HepG2 (cell line): ENCODE measurements around the gene PDCD10. TPM values are rescaled to one million over a fixed set of nuclear protein-coding genes. Genes with fewer than 3 reads are reported as not detected.

Source experiments
- ATAC-seq: fragments of 200-7000 bp; cut with Tn5 transposase; 3 replicates; pipeline ENCODE4 v1.9.1; 2020; ENCODE audit warnings: mild to moderate bottlenecking, moderate library complexity
- Bru-seq: library from RNA; stranded (reverse); fragments of 400-500 nt; gene quantifications from one replicate; lab custom pipeline; 2021; lab: Mats Ljungman, UMichigan
- BruChase-seq, 2 experiments: library from RNA; stranded (reverse); fragments of 400-500 nt; gene quantifications; one replicate each; lab custom pipeline; 2021; lab: Mats Ljungman, UMichigan
- BruUV-seq: library from RNA; stranded (reverse); fragments of 400-500 nt; replicated peaks from 2 replicates; lab custom pipeline; 2021; lab: Mats Ljungman, UMichigan
- CTCF ChIA-PET: fragments of 300-600 bp; formaldehyde crosslinking; extraction: SDS; loops from one replicate; lab custom pipeline; 2021; ENCODE audit warnings: low total read pairs, inconsistent platforms, low intra/inter-chr PET ratio; lab: Yijun Ruan, JAX
- POLR2A ChIA-PET: fragments of 350-600 bp; sonication (Branson Sonifier 250); formaldehyde crosslinking; loops from one replicate; lab custom pipeline; 2020; ENCODE audit warnings: antibody characterized with exemption, inconsistent platforms; lab: Yijun Ruan, JAX
- DNase-seq: peaks from one replicate; pipeline ENCODE4 v3.0.0-alpha.2; 2015; ENCODE audit warnings: low spot score
- FAIRE-seq: peaks from 3 replicates; lab custom pipeline; 2011; peaks lifted over from hg19 to GRCh38; lab: Jason Lieb, UNC
- H2AFZ ChIP-seq: one replicate; pipeline ENCODE4 v1.6.1; 2011; ENCODE audit warnings: low read length, inconsistent platforms
- H3K27ac ChIP-seq: fragments of 300-600 bp; 3 replicates; pipeline ENCODE4 v1.8.0; 2011; ENCODE audit warnings: mixed run types, mild to moderate bottlenecking, mixed read lengths, low read length, inconsistent platforms; ENCODE audit not compliant: insufficient read depth; ENCODE audit errors: extremely low read length
- H3K27me3 ChIP-seq, 2 experiments: fragments of 200-600 bp in 1 of 2; 2 replicates in 1 of 2; 3 replicates in 1 of 2; pipeline versions ENCODE4 v1.6.0 to v1.8.0; 2011; ENCODE audit warnings: low read length in 2 of 2, mild to moderate bottlenecking in 2 of 2, moderate library complexity in 2 of 2, inconsistent platforms in 1 of 2; ENCODE audit not compliant: insufficient read depth in 2 of 2, control insufficient read depth in 1 of 2
- H3K36me3 ChIP-seq, 2 experiments: fragments of 200-600 bp in 1 of 2; replicated peaks in 1 of 2; 2 replicates in 1 of 2; 3 replicates in 1 of 2; pipeline versions ENCODE4 v1.5.1 to v1.8.0; 2011; ENCODE audit warnings: low read length in 2 of 2, inconsistent platforms in 1 of 2; ENCODE audit not compliant: insufficient read depth in 2 of 2, control insufficient read depth in 1 of 2
- H3K4me1 ChIP-seq: 2 replicates; pipeline ENCODE4 v1.5.1; 2012; ENCODE audit warnings: low read length, inconsistent platforms; ENCODE audit not compliant: insufficient read depth
- H3K4me2 ChIP-seq: 2 replicates; pipeline ENCODE4 v1.6.0; 2011; ENCODE audit warnings: low read depth, low read length, inconsistent platforms
- H3K4me3 ChIP-seq, 3 experiments: fragments of 200-600 bp in 1 of 3; sonication (generic), shearing (Covaris generic) in 1 of 3; replicated peaks in 1 of 3; 2 replicates each; pipeline ENCODE4 v1.5.1; 2011 to 2016; ENCODE audit warnings: low read length in 3 of 3, inconsistent platforms in 2 of 3, low read depth in 2 of 3, mild to moderate bottlenecking in 2 of 3, control low read depth in 1 of 3, mixed read lengths in 1 of 3; ENCODE audit not compliant: insufficient read depth in 1 of 3
- H3K79me2 ChIP-seq: one replicate; pipeline ENCODE4 v1.6.1; 2011; ENCODE audit warnings: low read length, inconsistent platforms; ENCODE audit not compliant: insufficient read depth
- H3K9ac ChIP-seq: 2 replicates; pipeline ENCODE4 v1.6.0; 2011; ENCODE audit warnings: mild to moderate bottlenecking, low read depth, low read length, inconsistent platforms; ENCODE audit not compliant: insufficient read depth
- H3K9me3 ChIP-seq: 2 replicates; pipeline ENCODE4 v1.5.1; 2012; ENCODE audit warnings: mild to moderate bottlenecking, low read length
- H4K20me1 ChIP-seq: 2 replicates; pipeline ENCODE4 v1.6.0; 2011; ENCODE audit warnings: inconsistent platforms, mild to moderate bottlenecking, low read length, moderate library complexity; ENCODE audit not compliant: insufficient read depth
- CCAR2 ChIP-seq: fragments of 200-400 bp; formaldehyde crosslinking; optimal IDR thresholded peaks from 2 replicates; pipeline ENCODE3; 2018; ENCODE audit warnings: low read depth, mild to moderate bottlenecking, low read length, moderate library complexity
- CREB1 ChIP-seq, 2 experiments: fragments of 450-650 bp in 1 of 2; IDR thresholded peaks; 2 replicates each; pipeline ENCODE4 v1.6.1; 2016 to 2017; ENCODE audit warnings: control low read depth in 1 of 2, mild to moderate bottlenecking in 1 of 2, missing compliant biosample characterization in 1 of 2, missing genetic modification characterization in 1 of 2
- FOXJ3 ChIP-seq: sonication (generic); formaldehyde crosslinking; IDR thresholded peaks from 2 replicates; pipeline ENCODE4 v1.4.0; 2020; ENCODE audit warnings: missing genetic modification reagents, mild to moderate bottlenecking, borderline replicate concordance
- MYC ChIP-seq: sonication (generic); formaldehyde crosslinking; IDR thresholded peaks from 2 replicates; pipeline ENCODE4 v1.9.0; 2021; ENCODE audit warnings: missing genetic modification reagents, borderline replicate concordance
- SPEN ChIP-seq: sonication (generic); formaldehyde crosslinking; IDR thresholded peaks from 2 replicates; pipeline ENCODE4 v1.5.1; 2020; ENCODE audit warnings: low read depth, mild to moderate bottlenecking, missing genetic modification reagents
- ZBTB38 ChIP-seq: sonication (generic); formaldehyde crosslinking; IDR thresholded peaks from 2 replicates; pipeline ENCODE4 v1.5.1; 2020; ENCODE audit warnings: mild to moderate bottlenecking, missing genetic modification reagents
- ZFP37 ChIP-seq: sonication (generic); formaldehyde crosslinking; IDR thresholded peaks from 2 replicates; pipeline ENCODE4 v1.4.0; 2020; ENCODE audit warnings: missing genetic modification reagents, borderline replicate concordance
- ZKSCAN8 ChIP-seq: IDR thresholded peaks from 2 replicates; pipeline ENCODE4 v1.6.1; 2016; ENCODE audit warnings: borderline replicate concordance, missing genetic modification reagents, missing compliant biosample characterization
- ZNF256 ChIP-seq: sonication (generic); formaldehyde crosslinking; conservative IDR thresholded peaks from 2 replicates; pipeline ENCODE4 v1.4.0; 2020; ENCODE audit warnings: missing genetic modification reagents
- ZNF546 ChIP-seq: sonication (generic); formaldehyde crosslinking; conservative IDR thresholded peaks from 2 replicates; pipeline ENCODE4 v1.8.1; 2023; ENCODE audit warnings: mild to moderate bottlenecking, missing genetic modification reagents
- WGBS: methylation state at CpG from one replicate; pipeline ENCODE4 v1.1.6; 2017; ENCODE audit warnings: low lambda C conversion rate; 5-methylcytosine and 5-hydroxymethylcytosine counted together
- in situ Hi-C: cut with HindIII; loops from 2 replicates; pipeline ENCODE4 v1.10.0; 2017; ENCODE audit warnings: low pct_unique_long_range_greater_than_20kb; ENCODE audit not compliant: extremely low pct_ligation_motif_present
- intact Hi-C: fragments of 100-400 bp; cut with micrococcal nuclease; formaldehyde crosslinking; loops from one replicate; pipeline ENCODE4 v1.10.0; 2022; ENCODE audit not compliant: unreplicated experiment
- long read RNA-seq, 2 experiments: library from RNA in 1 of 2; library from polyadenylated mRNA in 1 of 2; stranded (forward) in 1 of 2; unstranded in 1 of 2; transcript quantifications; one replicate each; pipeline ENCODE4 v2.0.0, GENCODE V29; 2019 to 2022
- polyA minus RNA-seq, 3 experiments: library from RNA; depleted of rRNA, polyadenylated mRNA; stranded (reverse); fragments of >200 nt; gene quantifications; 2 replicates each; pipeline ENCODE4 v1.2.3, GENCODE V29; 2011; ENCODE audit warnings: low replicate concordance in 1 of 3
- polyA plus RNA-seq, 8 experiments: library from polyadenylated mRNA; depleted of rRNA in 3 of 8; stranded (reverse) in 7 of 8; unstranded in 1 of 8; fragments of >200 nt; fragmentation: Illumina TruSeq in 4 of 8; extraction: Trizol in 4 of 8; gene quantifications; 2 replicates each; pipeline versions ENCODE4 v1.2.1 to v1.2.3, GENCODE V29; 2011 to 2016; ENCODE audit warnings: low read depth in 4 of 8, missing spikeins in 1 of 8, mixed read lengths in 1 of 8; ENCODE audit not compliant: insufficient read depth in 1 of 8
- total RNA-seq, 5 experiments: library from RNA; depleted of rRNA; stranded (reverse); fragments of >200 nt; fragmentation: Illumina TruSeq; extraction: Trizol; gene quantifications; 2 replicates each; pipeline ENCODE4 v1.2.3, GENCODE V29; 2016; ENCODE audit warnings: low read depth in 1 of 5
- TF ChIP-seq, protein P1 (sequence below): sonication (generic); formaldehyde crosslinking; IDR thresholded peaks from 2 replicates; pipeline ENCODE4 v1.5.0; 2020; ENCODE audit warnings: missing genetic modification reagents
- TF ChIP-seq, protein P2 (sequence below): sonication (generic); formaldehyde crosslinking; IDR thresholded peaks from 2 replicates; pipeline ENCODE4 v1.4.0; 2020; ENCODE audit warnings: missing genetic modification reagents, borderline replicate concordance

Gene PDCD10
- total RNA-seq (2016; rRNA removed; fragmentation: Illumina TruSeq; extraction: Trizol) (53.9 and 84.4 TPM in 2 replicates), polyA plus RNA-seq (2011; rRNA removed) (31.8 and 48.5 TPM in 2 replicates), polyA minus RNA-seq (2011; rRNA and poly(A)+ RNA removed; ENCODE audit: low replicate concordance) (6.8 and 14.5 TPM in 2 replicates), Bru-seq, nascent RNA (percentile 92 among the genes with signal in this experiment), BruChase-seq, experiment 1, labeled RNA remaining after a 6-hour chase (percentile 77 among the genes with signal in this experiment), BruChase-seq, experiment 2, labeled RNA remaining after a 2-hour chase (percentile 86 among the genes with signal in this experiment)
- total RNA-seq (2016; cell fraction: cytosol; rRNA removed; fragmentation: Illumina TruSeq; extraction: Trizol; ENCODE audit: low read depth), result 20.7 and 21.2 TPM in 2 replicates
- total RNA-seq (2016; cell fraction: insoluble cytoplasmic fraction; rRNA removed; fragmentation: Illumina TruSeq; extraction: Trizol), result 53.5 and 83.5 TPM in 2 replicates
- 26.5 and 27.2 TPM in 2 replicates for total RNA-seq (2016; cell fraction: membrane; rRNA removed; fragmentation: Illumina TruSeq; extraction: Trizol)
- total RNA-seq (2016; cell fraction: nucleus; rRNA removed; fragmentation: Illumina TruSeq; extraction: Trizol), result 34.5 and 35.4 TPM in 2 replicates
- polyA plus RNA-seq (2011; cell fraction: cytosol; rRNA removed), result 20.6 and 33.6 TPM in 2 replicates
- 9.7 and 13.1 TPM in 2 replicates for polyA plus RNA-seq (2011; cell fraction: nucleus; rRNA removed)
- 43.3 and 45.2 TPM in 2 replicates for polyA plus RNA-seq (2012)
- polyA plus RNA-seq (2016; cell fraction: cytosol; fragmentation: Illumina TruSeq; extraction: Trizol; ENCODE audit: low read depth), result 11.0 and 14.5 TPM in 2 replicates
- polyA plus RNA-seq (2016; cell fraction: insoluble cytoplasmic fraction; fragmentation: Illumina TruSeq; extraction: Trizol; ENCODE audit: low read depth), result 81.9 and 87.8 TPM in 2 replicates
- 15.0 and 16.8 TPM in 2 replicates for polyA plus RNA-seq (2016; cell fraction: membrane; fragmentation: Illumina TruSeq; extraction: Trizol; ENCODE audit: low read depth)
- 35.7 and 42.4 TPM in 2 replicates for polyA plus RNA-seq (2016; cell fraction: nucleus; fragmentation: Illumina TruSeq; extraction: Trizol; ENCODE audit: insufficient read depth, low read depth)
- polyA minus RNA-seq (2011; cell fraction: cytosol; rRNA and poly(A)+ RNA removed), result 23.7 and 25.9 TPM in 2 replicates
- polyA minus RNA-seq (2011; cell fraction: nucleus; rRNA and poly(A)+ RNA removed), result 87.2 and 99.6 TPM in 2 replicates
- long read RNA-seq, experiment 1, transcript PDCD10-208 (9 exons, 1,360 nt), result minor isoform, 8 of 47 reads
- long read RNA-seq, experiment 1, transcript PDCD10-218 (8 exons, 1,276 nt), result major isoform, 27 of 47 reads
- long read RNA-seq, experiment 1, partial matches to known transcripts, result 3 of 47 reads
- long read RNA-seq, experiment 1, other reads (novel, unspliced or antisense), result 7 of 47 reads
- long read RNA-seq, experiment 2, transcript PDCD10-218 (8 exons, 1,276 nt), result major isoform, 27 of 59 reads
- long read RNA-seq, experiment 2, partial matches to known transcripts, result 14 of 59 reads
- long read RNA-seq, experiment 2, other reads (novel, unspliced or antisense), result 13 of 59 reads

DNA sequence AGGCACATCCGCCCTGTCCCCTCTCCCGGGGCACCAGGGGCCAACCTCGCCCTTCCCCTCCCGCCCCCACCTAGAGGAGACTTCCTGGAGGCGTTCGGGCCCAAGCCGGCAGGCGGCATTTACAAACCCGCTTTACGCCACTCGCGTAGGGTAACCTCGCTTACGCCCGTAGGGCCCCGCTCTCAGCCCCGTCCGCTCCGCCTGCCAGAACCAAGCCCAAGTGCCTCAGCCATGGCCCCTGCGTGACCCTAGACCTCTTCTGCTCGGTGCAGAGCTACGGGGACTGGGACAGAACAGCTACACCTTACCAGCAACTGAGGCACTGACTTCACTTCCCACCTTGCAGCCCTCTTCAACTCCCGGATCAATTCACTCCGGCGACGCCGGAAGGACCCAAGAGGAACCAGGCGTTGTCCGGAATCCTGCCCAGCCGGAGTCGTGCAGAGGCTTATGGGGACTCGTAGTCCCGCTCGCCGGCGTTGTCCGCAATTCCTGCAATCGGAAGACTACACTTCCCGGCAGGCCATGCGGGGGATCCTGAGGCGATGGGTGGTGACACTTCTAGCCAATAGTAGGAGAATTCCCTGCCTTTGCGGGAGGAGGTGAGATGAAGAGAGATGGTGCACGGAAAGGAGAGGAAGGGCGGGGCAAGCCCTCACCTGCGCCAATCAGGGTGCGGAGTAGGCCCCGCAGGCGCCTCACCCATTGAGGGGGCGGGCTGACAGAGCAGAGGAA, at the start of gene PDCD10:
Gene PDCD10 (minus strand): TSS at position 395 of the 735 bp plus-strand sequence. CDS start 14,735 bp downstream, outside the sequence.
- in situ Hi-C loops (no loop called here), intact Hi-C loops (loop anchor here (2.0 to 10.0 kb wide), 4 partner anchors 37 to 360 kb away; partner anchors contain the start of gene GOLIM4)
- peaks cover 68% of the 10 kb centered on the region for H3K79me2 ChIP-seq
- ChIA-PET POLR2A (interaction anchor here (0.7 to 1.4 kb wide), 5 partner anchors 10 to 147 kb away, joined by 3 to 4 read pairs (median 3); no protein-coding TSS in a partner anchor), CTCF (no interaction called here)
- peak within 1 kb of the TSS; percentile 76 for H3K4me2 ChIP-seq
- ATAC-seq (peak; percentile 92), FAIRE-seq (peak; percentile 87), DNase-seq (peak; percentile 99)
- 1% methylated on average over 17 of the region's 49 CpGs for WGBS
- no peaks in the 10 kb centered on the region for H3K36me3 ChIP-seq
- peak within 1 kb of the TSS; percentile 97 for H3K27ac ChIP-seq
- H3K9me3 ChIP-seq, result no peaks in the 10 kb centered on the region
- H2AFZ ChIP-seq, result peak within 1 kb of the TSS; percentile 88
- peak within 1 kb of the TSS; percentile 84 for H3K9ac ChIP-seq
- H4K20me1 ChIP-seq, result peaks cover 18% of the 10 kb centered on the region
- peak within 1 kb of the TSS; percentile 95 to 98 (median 98) for H3K4me3 ChIP-seq
- BruUV-seq, result no TSS peak
- peaks cover 0 to 4% of the 10 kb centered on the region in 2 experiments; a peak in 1 of 5 replicates for H3K27me3 ChIP-seq
- H3K4me1 ChIP-seq, result peaks cover 69% of the 10 kb centered on the region
- peak; percentile 75 for TF ChIP-seq CREB1 (IDR thresholded peaks at IDR 0.05)
- TF ChIP-seq CREB1 (CRISPR knock-in tag; IDR thresholded peaks at IDR 0.05), result peak; percentile 90
- no peak for TF ChIP-seq ZNF546
- TF ChIP-seq, protein P1, sequence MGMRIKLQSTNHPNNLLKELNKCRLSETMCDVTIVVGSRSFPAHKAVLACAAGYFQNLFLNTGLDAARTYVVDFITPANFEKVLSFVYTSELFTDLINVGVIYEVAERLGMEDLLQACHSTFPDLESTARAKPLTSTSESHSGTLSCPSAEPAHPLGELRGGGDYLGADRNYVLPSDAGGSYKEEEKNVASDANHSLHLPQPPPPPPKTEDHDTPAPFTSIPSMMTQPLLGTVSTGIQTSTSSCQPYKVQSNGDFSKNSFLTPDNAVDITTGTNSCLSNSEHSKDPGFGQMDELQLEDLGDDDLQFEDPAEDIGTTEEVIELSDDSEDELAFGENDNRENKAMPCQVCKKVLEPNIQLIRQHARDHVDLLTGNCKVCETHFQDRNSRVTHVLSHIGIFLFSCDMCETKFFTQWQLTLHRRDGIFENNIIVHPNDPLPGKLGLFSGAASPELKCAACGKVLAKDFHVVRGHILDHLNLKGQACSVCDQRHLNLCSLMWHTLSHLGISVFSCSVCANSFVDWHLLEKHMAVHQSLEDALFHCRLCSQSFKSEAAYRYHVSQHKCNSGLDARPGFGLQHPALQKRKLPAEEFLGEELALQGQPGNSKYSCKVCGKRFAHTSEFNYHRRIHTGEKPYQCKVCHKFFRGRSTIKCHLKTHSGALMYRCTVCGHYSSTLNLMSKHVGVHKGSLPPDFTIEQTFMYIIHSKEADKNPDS, result no peak
- TF ChIP-seq ZKSCAN8 (CRISPR knock-in tag), result no peak
- TF ChIP-seq ZFP37, result no peak; the same call in 1 of the 2 replicates
- TF ChIP-seq, protein P2, sequence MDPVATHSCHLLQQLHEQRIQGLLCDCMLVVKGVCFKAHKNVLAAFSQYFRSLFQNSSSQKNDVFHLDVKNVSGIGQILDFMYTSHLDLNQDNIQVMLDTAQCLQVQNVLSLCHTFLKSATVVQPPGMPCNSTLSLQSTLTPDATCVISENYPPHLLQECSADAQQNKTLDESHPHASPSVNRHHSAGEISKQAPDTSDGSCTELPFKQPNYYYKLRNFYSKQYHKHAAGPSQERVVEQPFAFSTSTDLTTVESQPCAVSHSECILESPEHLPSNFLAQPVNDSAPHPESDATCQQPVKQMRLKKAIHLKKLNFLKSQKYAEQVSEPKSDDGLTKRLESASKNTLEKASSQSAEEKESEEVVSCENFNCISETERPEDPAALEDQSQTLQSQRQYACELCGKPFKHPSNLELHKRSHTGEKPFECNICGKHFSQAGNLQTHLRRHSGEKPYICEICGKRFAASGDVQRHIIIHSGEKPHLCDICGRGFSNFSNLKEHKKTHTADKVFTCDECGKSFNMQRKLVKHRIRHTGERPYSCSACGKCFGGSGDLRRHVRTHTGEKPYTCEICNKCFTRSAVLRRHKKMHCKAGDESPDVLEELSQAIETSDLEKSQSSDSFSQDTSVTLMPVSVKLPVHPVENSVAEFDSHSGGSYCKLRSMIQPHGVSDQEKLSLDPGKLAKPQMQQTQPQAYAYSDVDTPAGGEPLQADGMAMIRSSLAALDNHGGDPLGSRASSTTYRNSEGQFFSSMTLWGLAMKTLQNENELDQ, result no peak
- TF ChIP-seq SPEN (CRISPR knock-in tag), result peak; percentile 77
- TF ChIP-seq CCAR2, result no peak
- TF ChIP-seq ZBTB38 (CRISPR knock-in tag), result peak; percentile 35; the same call in 1 of the 2 replicates
- TF ChIP-seq FOXJ3, result peak; percentile 37; the same call in 1 of the 2 replicates
- peak; percentile 55; the same call in 1 of the 2 replicates for TF ChIP-seq MYC
- no peak; the same call in 1 of the 2 replicates for TF ChIP-seq ZNF256 (CRISPR knock-in tag)
